ENCODE measurements around the gene CDK8.

CDK8 gene

DNA sequence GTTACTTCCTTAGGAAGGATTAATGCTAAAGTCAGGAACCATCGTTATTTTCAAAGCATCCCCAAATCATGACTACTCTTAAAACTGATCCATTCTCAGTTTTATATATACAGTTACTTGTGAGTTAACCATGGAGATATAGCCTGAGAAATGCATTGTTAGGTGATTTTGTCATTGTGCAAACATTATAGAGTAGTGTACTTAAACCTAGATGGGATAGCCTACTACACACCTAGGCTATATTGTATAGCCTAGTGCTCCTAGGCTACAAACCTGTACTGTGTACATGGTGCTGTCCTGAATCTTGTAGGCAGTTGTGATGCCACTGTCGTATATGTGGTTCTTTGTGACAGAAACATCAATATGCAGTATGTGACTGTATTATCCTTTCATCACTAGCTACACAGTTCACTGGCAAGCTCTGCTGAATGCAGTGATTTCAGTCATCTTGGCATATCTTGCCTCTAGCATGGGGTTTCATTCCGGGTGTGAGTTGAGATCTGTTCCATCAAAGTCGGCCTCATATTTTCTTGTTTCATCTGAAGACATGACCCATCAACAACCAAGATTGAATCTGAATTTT is 45.3 kb downstream of the CDK8 start:
- H3K4me3 ChIP-seq (ENCODE audit: low read depth, low read length) = no peak overlapping the region
- no peak for DNase-seq (ENCODE audit: low read depth)
- TF ChIP-seq, protein P1, sequence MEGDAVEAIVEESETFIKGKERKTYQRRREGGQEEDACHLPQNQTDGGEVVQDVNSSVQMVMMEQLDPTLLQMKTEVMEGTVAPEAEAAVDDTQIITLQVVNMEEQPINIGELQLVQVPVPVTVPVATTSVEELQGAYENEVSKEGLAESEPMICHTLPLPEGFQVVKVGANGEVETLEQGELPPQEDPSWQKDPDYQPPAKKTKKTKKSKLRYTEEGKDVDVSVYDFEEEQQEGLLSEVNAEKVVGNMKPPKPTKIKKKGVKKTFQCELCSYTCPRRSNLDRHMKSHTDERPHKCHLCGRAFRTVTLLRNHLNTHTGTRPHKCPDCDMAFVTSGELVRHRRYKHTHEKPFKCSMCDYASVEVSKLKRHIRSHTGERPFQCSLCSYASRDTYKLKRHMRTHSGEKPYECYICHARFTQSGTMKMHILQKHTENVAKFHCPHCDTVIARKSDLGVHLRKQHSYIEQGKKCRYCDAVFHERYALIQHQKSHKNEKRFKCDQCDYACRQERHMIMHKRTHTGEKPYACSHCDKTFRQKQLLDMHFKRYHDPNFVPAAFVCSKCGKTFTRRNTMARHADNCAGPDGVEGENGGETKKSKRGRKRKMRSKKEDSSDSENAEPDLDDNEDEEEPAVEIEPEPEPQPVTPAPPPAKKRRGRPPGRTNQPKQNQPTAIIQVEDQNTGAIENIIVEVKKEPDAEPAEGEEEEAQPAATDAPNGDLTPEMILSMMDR (IDR thresholded peaks at IDR 0.05; ENCODE audit: low read depth, low read length, missing control alignments) = no peak

DNA sequence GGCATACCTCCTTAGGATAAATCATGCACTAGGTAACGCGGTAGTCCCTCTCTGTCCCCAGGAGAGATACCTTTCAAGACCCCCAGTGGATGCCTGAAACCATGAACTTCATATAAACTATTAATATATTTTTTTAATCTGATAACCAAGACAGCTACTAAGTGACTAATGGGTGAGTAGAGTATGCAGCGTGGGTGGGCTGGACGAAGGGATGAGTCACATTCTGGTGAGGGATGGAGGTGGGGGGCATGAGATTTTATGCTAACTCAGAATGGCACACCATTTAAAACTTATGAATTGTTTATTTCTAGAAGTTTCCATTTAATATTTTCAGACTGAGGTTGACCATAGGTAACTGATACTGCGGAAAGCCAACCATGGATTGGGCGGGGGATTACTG is 46.2 kb downstream of the CDK8 start:
- no peak for DNase-seq (ENCODE audit: low read depth)

DNA sequence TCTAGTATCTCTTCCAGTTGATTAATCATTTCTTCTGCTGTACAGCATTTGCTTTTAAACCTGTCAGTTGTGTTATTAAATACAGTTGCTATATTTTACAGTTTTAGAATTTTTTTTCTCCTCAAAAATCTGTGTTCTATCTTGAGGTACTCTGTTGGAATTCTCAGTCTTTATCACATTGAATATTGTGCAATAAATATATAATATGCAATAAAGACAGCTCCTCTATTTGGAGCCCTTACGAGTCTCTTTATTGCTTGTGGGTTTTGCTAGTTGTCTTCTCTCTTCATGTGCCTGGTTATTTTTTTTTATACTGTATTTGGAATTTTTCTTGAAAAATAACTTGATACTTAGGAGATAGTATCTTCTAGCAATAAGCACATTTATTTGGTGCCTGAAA is 51.7 kb downstream of the CDK8 start:
- no peak for DNase-seq (ENCODE audit: low read depth)
- no peak overlapping the region for H3K4me3 ChIP-seq (ENCODE audit: low read depth, low read length)
- TF ChIP-seq, protein P1 (IDR thresholded peaks at IDR 0.05; ENCODE audit: low read depth, low read length, missing control alignments) = no peak

More for the DNA sequence above, 46.2 kb downstream of the CDK8 start:
- no peak overlapping the region for H3K4me3 ChIP-seq (ENCODE audit: low read depth, low read length)
- TF ChIP-seq, protein P1 (IDR thresholded peaks at IDR 0.05; ENCODE audit: low read depth, low read length, missing control alignments) = no peak

DNA sequence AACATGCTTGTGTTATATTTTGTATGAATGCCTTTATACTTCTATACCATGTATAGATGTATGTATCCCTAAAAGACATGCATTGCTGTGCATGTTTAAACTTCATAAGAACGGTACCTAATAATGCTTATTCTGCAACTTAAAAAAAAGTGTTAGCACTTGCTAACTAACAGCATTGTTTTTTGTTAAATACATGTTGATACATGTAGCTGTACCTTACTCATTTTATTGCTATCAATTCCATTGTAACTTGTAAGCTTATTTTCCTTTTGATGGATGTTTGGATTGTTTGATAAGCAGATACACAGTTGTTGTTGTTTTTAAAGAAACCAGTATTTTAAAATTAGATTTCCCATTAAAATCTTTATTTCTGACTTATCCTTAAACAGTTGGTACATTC is 53.8 kb downstream of the CDK8 start:
- TF ChIP-seq, protein P1 (IDR thresholded peaks at IDR 0.05; ENCODE audit: low read depth, low read length, missing control alignments) = no peak
- H3K4me3 ChIP-seq (ENCODE audit: low read depth, low read length) = no peak overlapping the region
- DNase-seq (ENCODE audit: low read depth) = no peak

DNA sequence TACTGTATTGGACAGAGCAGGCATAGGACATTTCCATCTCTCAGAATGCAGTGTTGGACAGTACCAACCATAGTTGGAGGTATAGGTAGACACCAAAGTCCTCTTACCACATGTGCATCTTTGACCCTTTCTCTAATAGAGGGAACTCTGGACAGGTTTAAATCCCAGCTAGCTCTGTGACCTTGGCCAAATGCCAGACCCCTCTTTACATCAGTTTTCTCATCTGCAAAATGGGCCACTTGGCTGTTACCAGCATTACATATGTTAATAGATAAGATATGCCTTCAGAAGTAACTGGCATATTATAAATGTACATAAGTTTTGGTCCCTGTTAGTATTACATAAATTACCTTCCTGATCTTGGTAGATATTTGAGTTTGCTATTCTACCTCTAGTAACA is 54.3 kb downstream of the CDK8 start:
- TF ChIP-seq, protein P1 (IDR thresholded peaks at IDR 0.05; ENCODE audit: low read depth, low read length, missing control alignments) = no peak
- no peak for DNase-seq (ENCODE audit: low read depth)
- no peak overlapping the region for H3K4me3 ChIP-seq (ENCODE audit: low read depth, low read length)

DNA sequence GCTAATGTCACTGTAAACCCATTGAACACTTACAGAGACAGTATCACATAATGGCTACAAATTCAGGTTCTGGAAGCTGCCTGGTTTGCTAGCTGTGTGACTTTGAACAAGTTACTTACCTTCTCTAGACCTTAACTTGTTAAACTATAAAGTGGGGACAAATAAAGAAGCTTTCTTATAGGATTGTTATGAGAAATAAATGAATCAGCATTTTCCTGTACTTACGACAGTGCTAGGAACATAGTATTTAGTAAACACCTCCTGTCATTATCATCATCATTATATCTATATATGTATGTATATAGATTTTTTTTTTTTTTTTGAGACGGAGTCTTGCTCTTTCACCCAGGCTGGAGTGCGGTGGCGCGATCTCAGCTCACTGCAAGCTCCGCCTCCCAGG is 54.9 kb downstream of the CDK8 start:
- TF ChIP-seq, protein P1 (IDR thresholded peaks at IDR 0.05; ENCODE audit: low read depth, low read length, missing control alignments) = no peak
- H3K4me3 ChIP-seq (ENCODE audit: low read depth, low read length) = no peak overlapping the region
- no peak for DNase-seq (ENCODE audit: low read depth)

DNA sequence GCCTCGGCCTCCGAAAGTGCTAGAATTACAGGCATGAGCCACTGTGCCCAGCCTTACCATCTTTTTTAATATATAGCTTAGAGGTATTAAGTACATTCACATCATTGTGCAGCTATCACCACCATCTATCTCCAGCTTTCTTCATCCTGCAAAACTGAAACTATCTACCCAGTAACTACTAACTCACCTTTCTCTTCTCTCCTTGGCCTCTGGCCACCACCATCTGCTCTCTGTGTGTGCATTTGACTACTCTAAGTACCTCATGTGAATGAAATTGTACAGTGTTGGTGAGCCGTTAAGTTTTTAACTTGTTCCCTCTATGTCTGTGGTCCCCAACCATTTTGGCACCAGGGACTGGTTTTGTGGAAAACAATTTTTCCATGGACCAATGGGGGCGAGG is 56.1 kb downstream of the CDK8 start:
- DNase-seq (ENCODE audit: low read depth) = no peak
- H3K4me3 ChIP-seq (ENCODE audit: low read depth, low read length) = no peak overlapping the region
- TF ChIP-seq, protein P1 (IDR thresholded peaks at IDR 0.05; ENCODE audit: low read depth, low read length, missing control alignments) = no peak
